Cardiac fibroblast (primary cell): Measurements from ENCODE around the gene KCNC3.

Experiments
- DNase-seq, 2 donors: peaks; one replicate each; pipeline versions ENCODE4 v3.0.0 to v3.0.0-alpha.2; 2010; ENCODE audit warnings: low read depth in 2 of 2
- H3K4me3 ChIP-seq, 2 donors: replicated peaks in 1 of 2; 1 replicate in 1 of 2; 2 replicates in 1 of 2; pipeline ENCODE4 v1.5.1; 2011; ENCODE audit warnings: low read depth in 2 of 2, low read length in 2 of 2, mild to moderate bottlenecking in 2 of 2, moderate library complexity in 1 of 2
- TF ChIP-seq, protein P1 (sequence below): IDR thresholded peaks from one replicate; pipeline ENCODE4 v1.5.1; 2011; ENCODE audit warnings: low read depth, mild to moderate bottlenecking, low read length, inconsistent platforms

The KCNC3 gene

DNA sequence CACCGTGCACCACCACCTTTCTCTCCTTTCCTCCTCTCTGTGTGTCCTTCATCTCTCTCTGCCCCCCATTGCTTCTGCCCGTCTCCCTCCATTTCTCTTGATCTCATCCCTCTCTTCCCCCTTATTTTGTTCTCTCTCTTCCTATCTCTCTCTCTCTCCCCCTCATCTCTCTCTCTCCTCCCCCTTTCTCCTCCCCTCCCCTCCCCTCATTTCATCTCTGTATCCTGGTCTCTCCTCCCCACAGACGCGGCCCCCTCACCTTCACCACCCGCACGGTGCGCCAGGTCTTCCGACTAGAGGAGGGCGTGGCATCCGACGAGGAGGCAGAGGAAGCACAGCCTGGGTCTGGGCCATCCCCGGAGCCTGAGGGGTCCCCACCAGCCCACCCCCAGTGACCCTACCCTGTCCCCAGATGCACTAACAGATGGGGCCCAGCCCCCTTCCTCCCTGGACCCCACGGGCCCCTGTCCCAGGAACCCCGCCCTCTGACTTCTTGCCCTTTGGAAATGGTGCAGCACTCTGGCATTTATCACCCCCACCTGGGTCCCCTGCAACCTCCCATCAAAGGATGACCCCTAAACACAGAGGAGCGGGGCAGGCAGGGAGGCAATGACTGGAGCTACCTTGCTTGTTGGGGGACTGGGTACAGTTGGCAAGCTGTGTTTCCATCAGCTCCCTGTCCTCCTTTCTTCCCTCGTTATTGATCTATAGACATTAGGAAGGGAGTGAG is 19.6 kb downstream of the KCNC3 start:
- TF ChIP-seq, protein P1, sequence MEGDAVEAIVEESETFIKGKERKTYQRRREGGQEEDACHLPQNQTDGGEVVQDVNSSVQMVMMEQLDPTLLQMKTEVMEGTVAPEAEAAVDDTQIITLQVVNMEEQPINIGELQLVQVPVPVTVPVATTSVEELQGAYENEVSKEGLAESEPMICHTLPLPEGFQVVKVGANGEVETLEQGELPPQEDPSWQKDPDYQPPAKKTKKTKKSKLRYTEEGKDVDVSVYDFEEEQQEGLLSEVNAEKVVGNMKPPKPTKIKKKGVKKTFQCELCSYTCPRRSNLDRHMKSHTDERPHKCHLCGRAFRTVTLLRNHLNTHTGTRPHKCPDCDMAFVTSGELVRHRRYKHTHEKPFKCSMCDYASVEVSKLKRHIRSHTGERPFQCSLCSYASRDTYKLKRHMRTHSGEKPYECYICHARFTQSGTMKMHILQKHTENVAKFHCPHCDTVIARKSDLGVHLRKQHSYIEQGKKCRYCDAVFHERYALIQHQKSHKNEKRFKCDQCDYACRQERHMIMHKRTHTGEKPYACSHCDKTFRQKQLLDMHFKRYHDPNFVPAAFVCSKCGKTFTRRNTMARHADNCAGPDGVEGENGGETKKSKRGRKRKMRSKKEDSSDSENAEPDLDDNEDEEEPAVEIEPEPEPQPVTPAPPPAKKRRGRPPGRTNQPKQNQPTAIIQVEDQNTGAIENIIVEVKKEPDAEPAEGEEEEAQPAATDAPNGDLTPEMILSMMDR = no peak
- H3K4me3 ChIP-seq = no peak overlapping the region

DNA sequence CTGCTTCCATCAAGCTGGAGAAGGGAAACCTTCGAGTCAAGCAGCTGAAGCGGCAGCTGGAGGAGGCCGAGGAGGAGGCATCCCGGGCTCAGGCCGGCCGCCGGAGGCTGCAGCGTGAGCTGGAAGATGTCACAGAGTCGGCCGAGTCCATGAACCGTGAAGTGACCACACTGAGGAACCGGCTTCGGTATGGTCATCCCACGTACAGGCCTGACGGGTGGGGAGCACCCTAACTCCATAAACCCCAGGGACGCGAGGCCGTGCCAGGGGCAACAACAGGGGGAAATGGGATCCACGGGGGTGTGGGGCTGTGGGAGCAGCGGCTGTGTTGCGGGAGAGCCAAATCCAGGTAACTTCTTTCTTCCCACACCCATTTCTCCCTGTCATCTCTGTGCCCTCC is 20.2 kb downstream of the KCNC3 start:
- H3K4me3 ChIP-seq = no peak overlapping the region
- no peak for DNase-seq
- TF ChIP-seq, protein P1 = no peak

More for the DNA sequence above, 19.6 kb downstream of the KCNC3 start:
- DNase-seq = no peak

DNA sequence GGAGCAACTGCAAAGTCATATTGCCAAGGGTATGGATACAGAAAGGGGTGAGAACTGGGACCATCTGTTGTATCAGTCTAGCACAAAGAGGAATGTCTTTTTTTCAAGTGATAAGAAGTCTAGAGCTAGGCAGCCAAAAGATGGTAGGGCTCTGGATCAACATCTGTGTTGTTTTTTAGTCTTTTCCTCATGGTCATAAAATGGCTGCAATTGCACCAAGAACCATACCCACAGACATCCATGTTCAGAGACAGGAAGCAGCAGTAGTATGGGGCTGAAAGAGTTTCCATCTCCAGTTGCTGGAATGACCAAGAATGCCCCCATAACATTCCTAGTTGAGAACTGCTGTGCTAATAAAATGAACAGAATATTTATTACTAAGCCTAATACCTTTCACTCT is 25.6 kb downstream of the KCNC3 start:
- TF ChIP-seq, protein P1 = no peak
- no peak for DNase-seq

DNA sequence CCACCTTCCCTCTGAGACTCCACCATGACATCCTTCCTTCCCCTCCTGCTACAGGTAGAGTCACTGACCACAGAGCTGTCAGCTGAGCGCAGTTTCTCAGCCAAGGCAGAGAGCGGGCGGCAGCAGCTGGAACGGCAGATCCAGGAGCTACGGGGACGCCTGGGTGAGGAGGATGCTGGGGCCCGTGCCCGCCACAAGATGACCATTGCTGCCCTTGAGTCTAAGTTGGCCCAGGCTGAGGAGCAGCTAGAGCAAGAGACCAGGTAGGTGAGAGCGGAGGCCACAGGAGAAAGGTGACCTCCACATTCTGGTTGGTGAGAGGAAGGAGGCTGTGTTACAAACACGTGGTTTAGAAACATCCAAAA is 27.6 kb downstream of the KCNC3 start:
- TF ChIP-seq, protein P1 = no peak
- H3K4me3 ChIP-seq = no peak overlapping the region
- DNase-seq = no peak

More for the DNA sequence above, 25.6 kb downstream of the KCNC3 start:
- H3K4me3 ChIP-seq = no peak overlapping the region

DNA sequence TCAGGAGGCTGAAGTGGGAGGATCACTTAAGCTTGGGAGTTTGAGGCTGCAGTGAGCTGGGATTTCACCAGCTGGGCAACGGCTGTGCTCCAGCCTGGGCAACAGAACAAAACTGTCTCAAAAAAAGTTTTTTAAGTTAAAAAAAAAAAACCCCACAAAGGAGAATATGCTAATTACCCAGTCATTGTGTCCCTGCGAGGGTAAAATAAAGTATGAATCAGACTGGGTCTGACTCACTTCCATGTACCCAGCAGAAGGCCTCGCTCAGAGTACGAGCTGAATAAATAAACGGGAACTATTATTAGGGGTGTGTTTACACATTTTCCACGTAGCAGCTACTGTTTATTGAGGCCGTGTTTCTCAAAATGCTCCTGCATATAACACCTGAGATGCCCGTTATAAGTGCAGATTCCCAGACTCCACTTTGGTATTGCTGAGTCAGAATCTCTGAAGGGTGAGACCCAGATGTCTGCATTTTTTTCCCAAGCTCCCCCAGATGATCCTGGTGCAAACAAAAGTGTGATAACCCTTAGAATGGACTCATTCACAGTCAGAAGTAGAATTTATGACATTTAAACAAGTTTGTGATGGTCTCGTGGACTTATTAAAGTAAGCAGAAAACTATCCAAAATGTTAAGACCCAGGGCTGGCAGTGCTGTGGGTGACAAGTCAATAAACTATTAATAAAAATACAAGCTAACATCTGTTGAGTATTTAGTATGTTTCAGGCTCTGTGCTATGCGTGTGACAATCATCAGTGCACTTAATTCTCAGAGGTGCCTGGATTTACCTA is 28.2 kb downstream of the KCNC3 start:
- TF ChIP-seq, protein P1 = no peak
- no peak overlapping the region for H3K4me3 ChIP-seq
- DNase-seq = peak; percentile 62 to 91

DNA sequence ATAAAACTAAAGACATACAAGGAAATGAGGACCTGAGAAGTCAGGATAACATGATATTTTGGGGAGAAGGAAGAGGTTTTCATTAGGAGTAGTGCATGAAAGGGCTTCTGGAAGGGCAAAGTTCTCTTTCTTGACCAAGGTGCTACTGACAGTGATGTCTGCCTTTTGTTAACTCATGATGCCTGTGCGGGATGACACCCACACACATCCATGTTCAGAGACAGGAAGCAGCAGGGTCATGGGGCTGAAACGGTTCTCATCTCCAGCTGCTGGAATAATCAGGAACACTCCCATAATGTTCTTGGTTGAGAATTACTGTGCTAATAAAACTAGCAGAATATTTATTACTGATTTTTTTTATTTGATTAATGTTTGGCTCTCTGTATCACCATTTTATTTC is 29.1 kb downstream of the KCNC3 start:
- TF ChIP-seq, protein P1 = no peak
- no peak overlapping the region for H3K4me3 ChIP-seq
- DNase-seq = no peak
